HG02610 (cell line): Measurements from ENCODE around the gene TOM1L2.
"Not testable (repeated sequence)": the region's sequence is repeated elsewhere in the genome, so short reads cannot be mapped to it uniquely, and the experiment has no call there.

Source experiments
- ATAC-seq: cut with Tn5 transposase; IDR thresholded peaks from one replicate; pipeline ENCODE4 v1.9.1; 2021; ENCODE audit warnings: mild to moderate bottlenecking, moderate library complexity; ENCODE audit not compliant: unreplicated experiment

TOM1L2 gene

DNA sequence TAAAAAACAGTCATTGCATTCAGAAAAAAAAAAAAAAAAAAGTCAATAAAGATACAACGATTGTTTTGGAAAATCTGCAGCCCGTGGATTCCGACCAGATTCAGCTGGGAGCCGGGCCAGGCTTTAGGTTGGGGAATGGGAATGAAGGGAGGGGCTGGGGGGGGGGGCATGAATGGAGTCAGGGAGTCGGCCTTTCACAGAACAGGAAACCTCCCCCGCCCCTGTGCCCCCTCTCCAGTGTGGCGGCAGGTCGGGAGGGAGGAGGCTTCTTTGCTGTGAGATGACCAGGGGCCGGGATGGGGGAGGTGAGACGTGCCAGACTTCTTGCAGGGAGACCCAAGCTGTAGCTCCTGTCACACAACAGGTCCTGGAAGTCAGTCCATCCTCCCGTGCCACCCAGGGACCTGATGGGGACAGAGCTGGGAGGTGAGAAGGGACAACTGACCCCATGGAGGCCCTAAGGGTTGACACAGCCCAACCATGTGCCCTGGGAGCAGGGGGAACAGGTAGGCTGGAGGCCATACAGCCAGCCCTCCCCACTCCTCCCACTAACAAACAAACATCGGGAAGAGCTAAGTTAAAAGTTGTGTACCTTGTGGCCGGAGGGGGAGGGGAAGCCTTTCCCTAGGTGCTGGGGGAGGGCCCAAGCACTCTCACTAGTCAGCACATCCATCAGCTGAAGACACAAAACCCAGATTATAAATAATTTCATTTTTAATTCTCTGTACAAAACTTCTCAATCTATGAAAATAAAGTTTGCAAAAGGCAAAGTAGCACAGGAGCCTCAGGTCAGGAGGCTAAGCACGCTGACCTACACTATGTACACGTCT is 160.6 kb downstream of the TOM1L2 start:
- ATAC-seq, result no peak

GRCh38 chr17:17810895-17811248 is 161.3 kb downstream of the TOM1L2 start:
- no peak for ATAC-seq

GRCh38 chr17:17810084-17810894 is 161.9 kb downstream of the TOM1L2 start:
- ATAC-seq, result no peak

- no peak for ATAC-seq
Measured at GRCh38 chr17:17809531-17810083, 162.6 kb downstream of the TOM1L2 start.

DNA sequence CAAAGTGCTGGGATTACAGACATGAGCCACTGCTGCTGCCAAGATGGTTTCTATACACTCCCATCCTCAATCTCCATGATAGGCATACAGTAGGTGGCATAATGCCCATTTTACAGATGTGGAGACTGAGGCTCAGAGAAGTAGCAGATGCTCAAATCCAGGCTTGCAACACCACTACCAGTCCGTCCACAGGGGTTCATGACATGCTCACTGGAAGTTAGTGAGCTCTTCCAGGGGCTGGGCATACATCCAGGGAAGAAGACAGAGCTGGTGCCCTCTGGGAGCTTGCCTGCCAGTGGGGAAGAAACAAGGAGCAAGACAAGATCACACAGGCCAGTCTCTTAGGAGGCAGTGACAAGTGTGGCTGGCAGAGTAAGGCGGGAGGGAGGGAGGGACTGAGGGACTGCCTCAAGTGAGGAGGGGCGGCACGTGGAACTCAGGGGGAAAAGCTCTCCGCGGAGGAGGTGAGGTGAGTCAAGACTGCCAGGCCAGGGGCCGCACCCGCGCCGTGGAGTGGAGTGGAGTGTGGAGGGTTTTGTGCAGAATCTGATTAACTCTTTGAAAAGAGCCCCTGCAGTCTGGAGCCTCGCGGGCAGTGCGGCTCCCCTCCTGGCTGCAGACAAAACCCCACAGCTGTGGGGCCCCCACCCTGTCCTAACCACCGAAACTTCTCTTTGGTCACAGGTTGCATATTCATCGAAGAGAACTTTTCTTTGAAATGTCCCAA is 163.3 kb downstream of the TOM1L2 start:
- ATAC-seq, result no peak

GRCh38 chr17:17808200-17808599 is 164.0 kb downstream of the TOM1L2 start:
- not testable (repeated sequence) for ATAC-seq

GRCh38 chr17:17807440-17807839 is 164.8 kb downstream of the TOM1L2 start:
- no peak for ATAC-seq

DNA sequence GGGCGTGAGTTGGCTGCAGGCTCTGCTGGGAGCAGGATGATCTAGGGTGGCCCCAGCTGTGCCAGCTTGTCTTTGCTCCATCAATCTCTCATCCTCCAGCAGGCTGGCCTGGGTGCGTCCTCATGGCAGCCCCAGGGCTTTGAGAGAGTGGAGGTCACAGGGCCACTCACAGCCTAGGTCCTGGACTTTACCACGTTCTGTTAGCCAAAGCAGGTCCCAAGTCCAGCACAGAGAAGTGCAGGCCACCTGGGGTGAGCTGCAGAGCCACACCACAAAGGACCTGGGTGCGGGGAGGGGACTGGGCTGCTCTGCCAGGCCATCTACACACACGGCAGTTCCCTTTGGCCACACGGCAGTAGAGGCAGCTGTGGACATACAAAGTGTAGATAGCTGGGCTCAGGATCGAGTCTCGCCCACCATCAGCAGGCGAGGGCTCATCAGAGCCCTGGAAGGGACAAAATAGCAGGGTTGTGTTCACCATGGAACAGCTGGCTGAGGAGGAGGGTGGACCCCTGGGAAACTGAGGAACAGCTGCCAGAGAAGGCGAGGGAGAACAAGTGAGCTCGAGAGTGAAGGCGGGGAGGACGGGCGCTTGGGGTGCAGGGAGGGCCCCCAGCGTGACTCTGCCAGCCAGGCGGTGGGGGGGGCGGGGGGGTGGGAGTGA is 165.5 kb downstream of the TOM1L2 start:
- ATAC-seq, result no peak

GRCh38 chr17:17806035-17806434 is 166.2 kb downstream of the TOM1L2 start:
- no peak for ATAC-seq

DNA sequence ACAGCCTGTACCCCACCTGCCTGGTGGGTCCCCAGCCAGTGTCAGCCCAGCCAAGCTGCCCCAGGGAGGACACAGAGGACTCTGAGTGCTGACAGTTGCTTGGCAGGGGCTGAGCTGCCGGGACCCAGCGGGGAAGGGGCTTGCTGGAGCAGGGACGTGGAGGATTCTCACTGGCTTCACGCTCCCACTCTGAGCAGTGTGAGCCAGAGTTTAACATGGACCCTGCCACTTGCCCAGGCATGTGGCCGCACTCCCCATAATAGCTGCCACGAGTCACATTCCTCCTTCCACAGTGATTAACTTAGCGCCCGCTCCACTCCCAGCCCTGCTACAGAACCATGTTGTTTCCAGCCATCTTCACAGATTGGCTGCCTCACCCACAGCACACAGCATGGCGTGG is 166.6 kb downstream of the TOM1L2 start:
- ATAC-seq, result no peak

GRCh38 chr17:17804007-17804406 is 168.2 kb downstream of the TOM1L2 start:
- no peak for ATAC-seq

DNA sequence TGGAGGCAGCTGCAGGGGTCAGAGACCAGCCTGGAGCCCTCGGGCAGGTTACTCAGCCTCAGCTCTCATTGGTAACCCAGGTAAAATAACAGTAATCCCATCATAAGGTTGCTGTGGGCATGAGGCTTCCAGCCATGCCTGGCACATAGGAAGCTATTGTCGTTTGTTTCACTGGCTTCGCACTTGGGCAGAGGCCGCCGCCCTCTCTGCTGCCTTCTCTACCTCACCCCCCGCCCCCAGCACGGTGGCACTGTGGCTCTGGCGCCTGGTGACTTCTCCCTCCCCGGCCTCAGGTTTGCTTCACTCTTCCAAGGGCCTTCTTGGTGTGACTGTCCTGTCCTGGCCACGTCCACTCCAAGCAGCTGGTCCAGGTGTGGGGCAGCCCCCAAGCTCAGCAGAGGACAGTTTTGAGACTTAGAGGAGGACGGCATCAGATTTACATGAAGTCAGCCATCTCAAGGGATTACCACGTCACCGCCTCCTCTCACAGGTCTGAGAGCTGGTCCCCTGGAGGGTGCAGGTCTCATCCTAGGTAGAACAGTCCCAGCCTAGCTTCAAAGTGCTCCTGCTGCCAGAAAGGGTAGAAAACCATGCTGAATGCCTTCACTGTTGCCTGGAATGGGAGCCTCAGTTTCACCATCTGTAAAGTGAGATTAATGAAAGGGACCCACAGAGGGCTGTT is 170.3 kb downstream of the TOM1L2 start:
- no peak for ATAC-seq

DNA sequence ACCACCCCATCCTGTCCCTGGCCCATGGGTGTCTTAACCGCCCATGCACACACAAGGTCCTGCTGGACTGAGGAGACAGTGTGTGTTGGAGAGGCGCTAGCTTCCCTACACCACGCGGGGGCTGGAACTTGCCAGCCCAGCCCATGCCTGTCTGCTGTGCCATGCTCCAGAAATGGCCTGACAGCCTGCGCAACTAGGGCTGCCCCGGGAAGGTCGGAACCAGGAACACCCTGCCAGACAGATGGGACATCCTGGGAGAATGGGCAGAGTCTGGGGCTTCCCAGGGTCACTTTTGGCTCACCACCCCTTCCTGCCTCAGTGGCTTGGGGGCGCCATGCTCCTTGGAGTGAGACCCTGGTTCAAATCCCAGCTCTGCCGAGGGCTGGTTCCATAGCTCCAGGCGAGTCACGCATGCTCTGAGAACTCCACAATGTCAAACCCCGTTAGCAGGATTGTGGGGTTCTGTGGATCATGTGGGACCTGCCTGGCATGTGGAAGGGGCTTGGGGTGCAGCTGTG is 171.6 kb downstream of the TOM1L2 start:
- no peak for ATAC-seq

- no peak for ATAC-seq
Measured at GRCh38 chr17:17798573-17799255, 173.5 kb downstream of the TOM1L2 start.

GRCh38 chr17:17798010-17798556 is 174.1 kb downstream of the TOM1L2 start:
- no peak for ATAC-seq

DNA sequence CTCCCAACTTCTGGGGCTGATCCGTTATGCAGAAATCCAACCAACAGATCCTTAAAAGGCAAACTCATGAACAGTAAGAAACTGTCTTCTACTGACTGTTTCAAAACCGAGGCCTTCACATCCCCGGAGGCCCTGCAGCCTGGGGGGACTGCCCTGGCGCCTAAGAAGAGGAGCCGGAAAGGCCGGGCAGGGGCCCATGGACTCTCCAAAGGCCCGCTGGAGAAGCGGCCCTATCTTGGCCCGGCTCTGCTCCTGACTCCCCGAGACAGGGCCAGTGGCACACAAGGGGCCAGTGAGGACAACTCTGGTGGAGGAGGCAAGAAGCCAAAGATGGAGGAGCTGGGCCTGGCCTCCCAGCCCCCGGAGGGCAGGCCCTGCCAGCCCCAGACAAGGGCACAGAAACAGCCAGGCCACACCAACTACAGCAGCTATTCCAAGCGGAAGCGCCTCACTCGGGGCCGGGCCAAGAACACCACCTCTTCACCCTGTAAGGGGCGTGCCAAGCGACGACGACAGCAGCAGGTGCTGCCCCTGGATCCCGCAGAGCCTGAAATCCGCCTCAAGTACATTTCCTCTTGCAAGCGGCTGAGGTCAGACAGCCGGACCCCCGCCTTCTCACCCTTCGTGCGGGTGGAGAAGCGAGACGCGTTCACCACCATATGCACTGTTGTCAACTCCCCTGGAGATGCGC is 174.9 kb downstream of the TOM1L2 start:
- no peak for ATAC-seq

GRCh38 chr17:17796787-17797061 is 175.5 kb downstream of the TOM1L2 start:
- no peak for ATAC-seq

- no peak for ATAC-seq
Measured at GRCh38 chr17:17795946-17796786, 176.0 kb downstream of the TOM1L2 start.
